HCT116 (cell line): Measurements from ENCODE around the gene FKBP7. TPM values are rescaled to one million over a fixed set of nuclear protein-coding genes. Genes with fewer than 3 reads are reported as not detected.

Experiments used
- ATAC-seq: fragments of 200-7000 bp; cut with Tn5 transposase; 2 replicates; pipeline ENCODE4 v1.9.1; 2020; ENCODE audit warnings: mild to moderate bottlenecking, moderate library complexity
- BruUV-seq: library from RNA; stranded (reverse); fragments of 400-500 nt; replicated peaks from 2 replicates; lab custom pipeline; 2021; lab: Mats Ljungman, UMichigan
- CTCF ChIA-PET: fragments of 300-600 bp; sonication (Branson Sonifier 250); formaldehyde crosslinking; loops from one replicate; lab custom pipeline; 2021; ENCODE audit warnings: antibody characterized with exemption; lab: Charles Lee
- POLR2A ChIA-PET: fragments of 300-600, 350-600 bp; sonication (Branson Sonifier 250); formaldehyde crosslinking; loops from one replicate; lab custom pipeline; 2021; ENCODE audit warnings: antibody characterized with exemption; lab: Charles Lee
- RAD21 ChIA-PET, 2 experiments: fragments of 300-600 bp; sonication (Branson Sonifier 250); formaldehyde crosslinking; loops; one replicate each; lab custom pipeline; 2023; ENCODE audit warnings: low total read pairs in 2 of 2; ENCODE audit not compliant: uncharacterized antibody in 2 of 2, unreplicated experiment in 2 of 2, low non-redundant PET in 1 of 2; lab: Charles Lee
- DNase-seq: peaks from one replicate; pipeline ENCODE4 v3.0.0-alpha.2; 2010; ENCODE audit warnings: low read depth, low spot score
- H2AFZ ChIP-seq: fragments of 200-600 bp; shearing (Covaris generic), sonication (generic); 2 replicates; pipeline ENCODE4 v1.6.1; 2017; ENCODE audit warnings: low read depth, mixed run types, mixed read lengths, antibody characterized with exemption, low read length; ENCODE audit not compliant: poor library complexity, severe bottlenecking
- H3K27ac ChIP-seq: 2 replicates; pipeline ENCODE4 v1.5.1; 2012; ENCODE audit warnings: low read depth, low read length
- H3K27me3 ChIP-seq: fragments of 200-600 bp; sonication (generic); 2 replicates; pipeline ENCODE4 v1.6.1; 2016; ENCODE audit warnings: mixed run types, low read length, mixed read lengths; ENCODE audit not compliant: insufficient read depth
- H3K36me3 ChIP-seq, 2 experiments: fragments of 200-500 bp in 1 of 2; fragments of 200-600 bp in 1 of 2; sonication (Bioruptor generic) in 1 of 2; sonication (generic) in 1 of 2; 2 replicates each; pipeline versions ENCODE4 v1.5.1 to v1.6.1; 2014 to 2016; ENCODE audit warnings: low read length in 2 of 2, inconsistent platforms in 1 of 2, mixed read lengths in 1 of 2, mixed run types in 1 of 2; ENCODE audit not compliant: insufficient read depth in 2 of 2, control insufficient read depth in 1 of 2
- H3K4me1 ChIP-seq, 2 experiments: fragments of 200-600 bp in 1 of 2; sonication (generic) in 1 of 2; 2 replicates each; pipeline versions ENCODE4 v1.5.1 to v1.6.1; 2012 to 2017; ENCODE audit warnings: low read length in 2 of 2, inconsistent platforms in 1 of 2, mild to moderate bottlenecking in 1 of 2, mixed read lengths in 1 of 2, mixed run types in 1 of 2, moderate library complexity in 1 of 2; ENCODE audit not compliant: insufficient read depth in 2 of 2, control insufficient read depth in 1 of 2
- H3K4me2 ChIP-seq: fragments of 200-600 bp; sonication (generic); 2 replicates; pipeline ENCODE4 v1.6.1; 2017; ENCODE audit warnings: mixed run types, low read length, mixed read lengths
- H3K4me3 ChIP-seq, 2 experiments: fragments of 200-600 bp in 1 of 2; sonication (generic) in 1 of 2; replicated peaks in 1 of 2; 2 replicates each; pipeline ENCODE4 v1.5.1; 2011 to 2016; ENCODE audit warnings: low read length in 2 of 2, control low read depth in 1 of 2, low read depth in 1 of 2, mild to moderate bottlenecking in 1 of 2, mixed read lengths in 1 of 2, mixed run types in 1 of 2
- H3K79me2 ChIP-seq: fragments of 200-600 bp; sonication (generic); 2 replicates; pipeline ENCODE4 v1.6.1; 2017; ENCODE audit warnings: mild to moderate bottlenecking, mixed run types, low read length, moderate library complexity, mixed read lengths; ENCODE audit not compliant: insufficient read depth
- H3K9ac ChIP-seq: fragments of 200-600 bp; sonication (generic); 2 replicates; pipeline ENCODE4 v1.6.1; 2016; ENCODE audit warnings: low read length, mixed read lengths
- H3K9me2 ChIP-seq: fragments of 200-600 bp; sonication (generic), shearing (Covaris generic); 2 replicates; pipeline ENCODE4 v1.6.1; 2017; ENCODE audit warnings: mixed run types, mild to moderate bottlenecking, moderate library complexity; ENCODE audit not compliant: insufficient read depth
- H3K9me3 ChIP-seq, 2 experiments: fragments of 200-500 bp in 1 of 2; fragments of 200-600 bp in 1 of 2; sonication (Bioruptor generic) in 1 of 2; sonication (generic) in 1 of 2; 2 replicates each; pipeline ENCODE4 v1.6.1; 2014 to 2017; ENCODE audit warnings: low read length in 2 of 2, mixed read lengths in 2 of 2, inconsistent platforms in 1 of 2, low read depth in 1 of 2, mild to moderate bottlenecking in 1 of 2, mixed run types in 1 of 2, moderate library complexity in 1 of 2; ENCODE audit not compliant: control insufficient read depth in 1 of 2, insufficient read depth in 1 of 2
- H4K20me1 ChIP-seq: fragments of 200-600 bp; sonication (generic), shearing (Covaris generic); 2 replicates; pipeline ENCODE4 v1.6.1; 2017; ENCODE audit warnings: mixed run types, mild to moderate bottlenecking, moderate library complexity; ENCODE audit not compliant: insufficient read depth
- CEBPB ChIP-seq: IDR thresholded peaks from 2 replicates; pipeline ENCODE4 v1.6.1; 2012; ENCODE audit warnings: low read depth
- ELF1 ChIP-seq: IDR thresholded peaks from 2 replicates; pipeline ENCODE4 v1.6.1; 2012; ENCODE audit warnings: low read depth, borderline replicate concordance
- EZH2phosphoT487 ChIP-seq: fragments of 200-600 bp; IDR thresholded peaks from 2 replicates; pipeline ENCODE4 v1.6.1; 2018; ENCODE audit warnings: antibody characterized with exemption, borderline replicate concordance
- FOSL1 ChIP-seq: IDR thresholded peaks from 2 replicates; pipeline ENCODE4 v1.6.1; 2012; ENCODE audit warnings: low read depth
- JUND ChIP-seq: IDR thresholded peaks from 2 replicates; pipeline ENCODE4 v1.6.1; 2012
- POLR2A ChIP-seq: IDR thresholded peaks from 2 replicates; pipeline ENCODE4 v1.7.0; 2011; ENCODE audit warnings: borderline replicate concordance; ENCODE audit not compliant: insufficient read depth, insufficient read length; ENCODE audit errors: extremely low read depth
- POLR2AphosphoS5 ChIP-seq: IDR thresholded peaks from 2 replicates; pipeline ENCODE4 v1.6.1; 2011; ENCODE audit warnings: mild to moderate bottlenecking, low read depth, low read length, moderate library complexity
- RAD21 ChIP-seq: IDR thresholded peaks from 2 replicates; pipeline ENCODE4 v1.6.1; 2012; ENCODE audit warnings: low read depth, mild to moderate bottlenecking
- SIN3A ChIP-seq: IDR thresholded peaks from 2 replicates; pipeline ENCODE4 v1.6.1; 2012; ENCODE audit warnings: low read depth
- SP1 ChIP-seq: IDR thresholded peaks from 2 replicates; pipeline ENCODE4 v1.6.1; 2012; ENCODE audit warnings: low read depth
- SRF ChIP-seq: IDR thresholded peaks from 2 replicates; pipeline ENCODE4 v1.6.1; 2012; ENCODE audit warnings: low read depth
- TCF7L2 ChIP-seq: IDR thresholded peaks from 2 replicates; pipeline ENCODE4 v1.7.0; 2011; ENCODE audit warnings: borderline replicate concordance, inconsistent platforms; ENCODE audit not compliant: insufficient read depth, insufficient read length; ENCODE audit errors: extremely low read depth
- YY1 ChIP-seq: IDR thresholded peaks from 2 replicates; pipeline ENCODE4 v1.6.1; 2011; ENCODE audit warnings: low read length, low read depth, moderate library complexity, mild to moderate bottlenecking; ENCODE audit not compliant: insufficient replicate concordance; ENCODE audit errors: extremely low read depth
- ZFX ChIP-seq: fragments of 450-650 bp; IDR thresholded peaks from 2 replicates; pipeline ENCODE4 v1.6.1; 2017
- ZNF274 ChIP-seq: fragments of 200-500 bp; sonication (Bioruptor generic); IDR thresholded peaks from 2 replicates; pipeline ENCODE4 v1.6.1; 2014; ENCODE audit warnings: mild to moderate bottlenecking, low read depth, low read length, inconsistent platforms
- intact Hi-C: fragments of 100-400 bp; cut with micrococcal nuclease; formaldehyde crosslinking; loops from 2 replicates; pipeline ENCODE4 v1.10.0; 2022
- total RNA-seq: library from RNA; stranded (reverse); gene quantifications from one replicate; pipeline ENCODE4 v1.2.1, GENCODE V29; 2021; ENCODE audit not compliant: unreplicated experiment
- TF ChIP-seq, protein P1 (sequence below): IDR thresholded peaks from 2 replicates; pipeline ENCODE4 v1.6.1; 2012
- TF ChIP-seq, protein P2 (sequence below): IDR thresholded peaks from 2 replicates; pipeline ENCODE4 v1.6.1; 2012
- TF ChIP-seq, protein P3 (sequence below): IDR thresholded peaks from 2 replicates; pipeline ENCODE4 v1.6.1; 2011; ENCODE audit warnings: mild to moderate bottlenecking, low read length, moderate library complexity; ENCODE audit not compliant: insufficient replicate concordance; ENCODE audit errors: extremely low read depth
- TF ChIP-seq, protein P4 (sequence below): IDR thresholded peaks from 2 replicates; pipeline ENCODE4 v1.6.1; 2012; ENCODE audit warnings: low read depth

The FKBP7 gene
- total RNA-seq, 1 experiment from 2014 or later: 4.5 TPM

DNA sequence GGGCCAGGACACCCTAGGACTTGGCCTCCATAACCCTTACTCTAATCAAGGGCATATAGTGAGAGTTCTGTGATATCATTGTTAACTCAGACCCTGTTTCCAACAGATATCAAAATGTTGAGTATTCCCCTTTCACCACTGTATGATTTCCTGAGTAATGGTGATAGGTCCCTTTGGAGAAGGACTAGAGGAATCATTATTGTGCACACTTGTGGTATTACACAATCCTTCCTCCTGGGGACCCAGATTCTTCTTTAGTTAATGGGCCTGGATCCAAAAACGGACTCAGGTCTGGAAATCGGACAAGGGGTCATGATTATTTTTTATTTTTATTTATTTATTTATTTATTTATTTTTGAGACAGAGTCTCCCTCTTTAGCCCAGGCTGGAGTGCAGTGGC lies 50.9 kb downstream of the FKBP7 start:
- H3K4me1 ChIP-seq: peaks cover 0 to 5% of the 10 kb centered on the region in 2 experiments; a peak in 1 of 4 replicates
- BruUV-seq: no TSS peak
- CTCF ChIA-PET: interaction anchor here (2.3 kb wide), 1 partner anchor 13 kb away, joined by 9 read pairs; no protein-coding TSS in a partner anchor

More for the DNA sequence above, 50.9 kb downstream of the FKBP7 start:
- H3K36me3 ChIP-seq: peaks cover 10 to 13% of the 10 kb centered on the region in 2 experiments; a peak in 3 of 4 replicates
- no peak overlapping the region for H3K4me3 ChIP-seq
- no peak overlapping the region for H3K4me2 ChIP-seq
- H3K9ac ChIP-seq: no peak overlapping the region
- RAD21 ChIA-PET: no interaction called here
- DNase-seq (no peak), ATAC-seq (no peak)
- no peaks in the 10 kb centered on the region for H3K9me2 ChIP-seq
- H3K9me3 ChIP-seq: no peaks in the 10 kb centered on the region
- TF ChIP-seq, protein P1, sequence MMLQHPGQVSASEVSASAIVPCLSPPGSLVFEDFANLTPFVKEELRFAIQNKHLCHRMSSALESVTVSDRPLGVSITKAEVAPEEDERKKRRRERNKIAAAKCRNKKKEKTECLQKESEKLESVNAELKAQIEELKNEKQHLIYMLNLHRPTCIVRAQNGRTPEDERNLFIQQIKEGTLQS: no peak
- TF ChIP-seq POLR2AphosphoS5: no peak
- TF ChIP-seq, protein P2, sequence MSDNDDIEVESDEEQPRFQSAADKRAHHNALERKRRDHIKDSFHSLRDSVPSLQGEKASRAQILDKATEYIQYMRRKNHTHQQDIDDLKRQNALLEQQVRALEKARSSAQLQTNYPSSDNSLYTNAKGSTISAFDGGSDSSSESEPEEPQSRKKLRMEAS: no peak
- TF ChIP-seq, protein P3, sequence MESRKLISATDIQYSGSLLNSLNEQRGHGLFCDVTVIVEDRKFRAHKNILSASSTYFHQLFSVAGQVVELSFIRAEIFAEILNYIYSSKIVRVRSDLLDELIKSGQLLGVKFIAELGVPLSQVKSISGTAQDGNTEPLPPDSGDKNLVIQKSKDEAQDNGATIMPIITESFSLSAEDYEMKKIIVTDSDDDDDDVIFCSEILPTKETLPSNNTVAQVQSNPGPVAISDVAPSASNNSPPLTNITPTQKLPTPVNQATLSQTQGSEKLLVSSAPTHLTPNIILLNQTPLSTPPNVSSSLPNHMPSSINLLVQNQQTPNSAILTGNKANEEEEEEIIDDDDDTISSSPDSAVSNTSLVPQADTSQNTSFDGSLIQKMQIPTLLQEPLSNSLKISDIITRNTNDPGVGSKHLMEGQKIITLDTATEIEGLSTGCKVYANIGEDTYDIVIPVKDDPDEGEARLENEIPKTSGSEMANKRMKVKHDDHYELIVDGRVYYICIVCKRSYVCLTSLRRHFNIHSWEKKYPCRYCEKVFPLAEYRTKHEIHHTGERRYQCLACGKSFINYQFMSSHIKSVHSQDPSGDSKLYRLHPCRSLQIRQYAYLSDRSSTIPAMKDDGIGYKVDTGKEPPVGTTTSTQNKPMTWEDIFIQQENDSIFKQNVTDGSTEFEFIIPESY: no peak
- TF ChIP-seq RAD21: no peak
- TF ChIP-seq, protein P4, sequence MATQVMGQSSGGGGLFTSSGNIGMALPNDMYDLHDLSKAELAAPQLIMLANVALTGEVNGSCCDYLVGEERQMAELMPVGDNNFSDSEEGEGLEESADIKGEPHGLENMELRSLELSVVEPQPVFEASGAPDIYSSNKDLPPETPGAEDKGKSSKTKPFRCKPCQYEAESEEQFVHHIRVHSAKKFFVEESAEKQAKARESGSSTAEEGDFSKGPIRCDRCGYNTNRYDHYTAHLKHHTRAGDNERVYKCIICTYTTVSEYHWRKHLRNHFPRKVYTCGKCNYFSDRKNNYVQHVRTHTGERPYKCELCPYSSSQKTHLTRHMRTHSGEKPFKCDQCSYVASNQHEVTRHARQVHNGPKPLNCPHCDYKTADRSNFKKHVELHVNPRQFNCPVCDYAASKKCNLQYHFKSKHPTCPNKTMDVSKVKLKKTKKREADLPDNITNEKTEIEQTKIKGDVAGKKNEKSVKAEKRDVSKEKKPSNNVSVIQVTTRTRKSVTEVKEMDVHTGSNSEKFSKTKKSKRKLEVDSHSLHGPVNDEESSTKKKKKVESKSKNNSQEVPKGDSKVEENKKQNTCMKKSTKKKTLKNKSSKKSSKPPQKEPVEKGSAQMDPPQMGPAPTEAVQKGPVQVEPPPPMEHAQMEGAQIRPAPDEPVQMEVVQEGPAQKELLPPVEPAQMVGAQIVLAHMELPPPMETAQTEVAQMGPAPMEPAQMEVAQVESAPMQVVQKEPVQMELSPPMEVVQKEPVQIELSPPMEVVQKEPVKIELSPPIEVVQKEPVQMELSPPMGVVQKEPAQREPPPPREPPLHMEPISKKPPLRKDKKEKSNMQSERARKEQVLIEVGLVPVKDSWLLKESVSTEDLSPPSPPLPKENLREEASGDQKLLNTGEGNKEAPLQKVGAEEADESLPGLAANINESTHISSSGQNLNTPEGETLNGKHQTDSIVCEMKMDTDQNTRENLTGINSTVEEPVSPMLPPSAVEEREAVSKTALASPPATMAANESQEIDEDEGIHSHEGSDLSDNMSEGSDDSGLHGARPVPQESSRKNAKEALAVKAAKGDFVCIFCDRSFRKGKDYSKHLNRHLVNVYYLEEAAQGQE: no peak
- TF ChIP-seq FOSL1: no peak
- no peak for TF ChIP-seq YY1
- TF ChIP-seq SIN3A: no peak
- no peak for TF ChIP-seq SP1
- no peak for TF ChIP-seq ELF1
- no peak for TF ChIP-seq TCF7L2
- TF ChIP-seq SRF: no peak
- TF ChIP-seq JUND: no peak
- no peak for TF ChIP-seq POLR2A
- no peak for TF ChIP-seq CEBPB
- TF ChIP-seq ZNF274: no peak
- TF ChIP-seq ZFX: no peak
- TF ChIP-seq EZH2phosphoT487: no peak
- H3K27me3 ChIP-seq: no peaks in the 10 kb centered on the region
- no peaks in the 10 kb centered on the region for H3K79me2 ChIP-seq
- no peak overlapping the region for H2AFZ ChIP-seq
- H4K20me1 ChIP-seq: no peaks in the 10 kb centered on the region
- intact Hi-C loops: no loop called here
- H3K27ac ChIP-seq: no peak overlapping the region
- POLR2A ChIA-PET: no interaction called here
